Heart left ventricle (tissue), 16 donors: ENCODE measurements around the gene FGF14. TPM values are rescaled to one million over a fixed set of nuclear protein-coding genes. Genes with fewer than 3 reads are reported as not detected.

Experiments
- ATAC-seq, 4 donors: fragments of 200-7000 bp; cut with Tn5 transposase; one replicate each; pipeline ENCODE4 v1.9.1; 2020 to 2022; ENCODE audit warnings: moderate library complexity in 4 of 4, mild to moderate bottlenecking in 3 of 4, moderate number of reproducible peaks in 1 of 4
- DNase-seq, 5 donors: peaks; one replicate each; pipeline ENCODE4 v3.0.0-alpha.2; 2020
- H3K27ac ChIP-seq, 12 donors: fragments of 200-600 bp; sonication (generic) in 4 of 12; one replicate each; pipeline versions ENCODE4 v1.5.0 to v1.8.0; 2016 to 2022; ENCODE audit warnings: mild to moderate bottlenecking in 2 of 12
- H3K27me3 ChIP-seq, 9 donors: fragments of 200-600 bp; sonication (generic) in 2 of 9; one replicate each; pipeline versions ENCODE4 v1.5.1 to v1.8.0; 2016 to 2022; ENCODE audit warnings: mild to moderate bottlenecking in 3 of 9
- H3K36me3 ChIP-seq, 9 donors: fragments of 200-600 bp; sonication (generic) in 2 of 9; one replicate each; pipeline versions ENCODE4 v1.5.0 to v1.8.0; 2018 to 2022; ENCODE audit warnings: mild to moderate bottlenecking in 2 of 9
- H3K4me1 ChIP-seq, 12 donors: fragments of 200-600 bp; sonication (generic) in 4 of 12; one replicate each; pipeline versions ENCODE4 v1.5.0 to v1.8.0; 2016 to 2022; ENCODE audit warnings: mild to moderate bottlenecking in 3 of 12
- H3K4me3 ChIP-seq, 12 donors: fragments of 200-600 bp; sonication (generic) in 4 of 12; one replicate each; pipeline versions ENCODE4 v1.5.0 to v1.8.0; 2017 to 2022; ENCODE audit warnings: mild to moderate bottlenecking in 9 of 12, moderate library complexity in 4 of 12
- H3K9me3 ChIP-seq, 12 donors: fragments of 200-600 bp; sonication (generic) in 4 of 12; one replicate each; pipeline versions ENCODE4 v1.5.0 to v1.8.0; 2016 to 2022; ENCODE audit warnings: mild to moderate bottlenecking in 1 of 12
- POLR2A ChIP-seq, 2 donors: fragments of 450-650 bp; IDR thresholded peaks; one replicate each; pipeline ENCODE4 v1.6.1; 2017; ENCODE audit warnings: antibody characterized with exemption in 2 of 2, mild to moderate bottlenecking in 2 of 2, moderate library complexity in 2 of 2
- WGBS, 4 donors: extraction: QIAGEN DNeasy Blood & Tissue Kit in 2 of 4; methylation state at CpG; one replicate each; pipeline versions ENCODE4 v1.1.5 to v1.1.7; 2013 to 2018; 5-methylcytosine and 5-hydroxymethylcytosine counted together
- intact Hi-C, 10 donors: fragments of 100-400 bp; cut with DNase I; formaldehyde crosslinking; loops; one replicate each; pipeline versions ENCODE4 v1.11.1 to v1.14.2; 2022
- polyA plus RNA-seq, 2 donors: library from polyadenylated mRNA; stranded (reverse); fragments of 200-250 nt; gene quantifications; one replicate each; pipeline ENCODE4 v1.2.3, GENCODE V29; 2013
- total RNA-seq, 9 donors: library from RNA; depleted of rRNA in 2 of 9; stranded (reverse); fragments of >200 nt in 2 of 9; fragmentation: NEBNext Ultra II Directional in 3 of 9; extraction: Animal tissue kit (Norgen Biotek cat#: 25700) in 3 of 9; gene quantifications; one replicate each; pipeline versions ENCODE4 v1.1.0 to v1.2.4, GENCODE V29; 2016 to 2023
- TF ChIP-seq, protein P1 (sequence below), 12 donors: fragments of 200-600 bp; sonication (generic) in 4 of 12; IDR thresholded peaks; one replicate each; pipeline versions ENCODE4 v1.5.0 to v1.8.0; 2018 to 2022; ENCODE audit warnings: antibody characterized with exemption in 12 of 12, mild to moderate bottlenecking in 5 of 12
- donor health status: ischemic (EF 13 %, LVEDD 7.1; RV severe dilation, severe dysfunction).
- donor health status: healthy with polysubstance abuse.
- donor health status: DM: no; HTN: yes; CAD: no.
- donor health status: DM: no; HTN: no; CAD: no.
- donor health status: ischemic (EF 25% LVEDD 6.9; RV normal size, moderate dysfunction).
- donor health status: ischemic (EF 25% LVEDD 5.7; RV mildly dilated, moderate dysfunction).
- donor health status: healthy.
- donor health status: DM: yes; HTN: yes; CAD: no.
- donor health status: ischemic (EF 35%, LVEDD 5.7; RV mildly dilated, moderate dysfunction).
- donor health status: nonischemic (EF 11% LVEDD 7.7; RV severe dilation, severe dysfunction).
- donor health status: DM: yes; HTN: yes; CAD: no.
- donor health status: PGD.
- donor health status: ischemic (EF 29% LVEDD 5.4; RV normal size, mild dysfunction).
- donor health status: nonischemic (EF 23%, LVEDD 6.1; RV moderate dilation, normal function).

FGF14 gene
- total and polyA plus RNA-seq, 11 donors: 0.14 to 6.3 (median 3.9) TPM

GRCh38 chr13:102042746-102043145 lies 359.1 kb downstream of the FGF14 start:
- no peaks in the 10 kb centered on the region for H3K4me1 ChIP-seq
- H3K4me3 ChIP-seq: no peak overlapping the region
- H3K36me3 ChIP-seq: no peaks in the 10 kb centered on the region
- peaks cover 0 to 1% (median 0%) of the 10 kb centered on the region in 12 donors for H3K9me3 ChIP-seq
- TF ChIP-seq, protein P1, sequence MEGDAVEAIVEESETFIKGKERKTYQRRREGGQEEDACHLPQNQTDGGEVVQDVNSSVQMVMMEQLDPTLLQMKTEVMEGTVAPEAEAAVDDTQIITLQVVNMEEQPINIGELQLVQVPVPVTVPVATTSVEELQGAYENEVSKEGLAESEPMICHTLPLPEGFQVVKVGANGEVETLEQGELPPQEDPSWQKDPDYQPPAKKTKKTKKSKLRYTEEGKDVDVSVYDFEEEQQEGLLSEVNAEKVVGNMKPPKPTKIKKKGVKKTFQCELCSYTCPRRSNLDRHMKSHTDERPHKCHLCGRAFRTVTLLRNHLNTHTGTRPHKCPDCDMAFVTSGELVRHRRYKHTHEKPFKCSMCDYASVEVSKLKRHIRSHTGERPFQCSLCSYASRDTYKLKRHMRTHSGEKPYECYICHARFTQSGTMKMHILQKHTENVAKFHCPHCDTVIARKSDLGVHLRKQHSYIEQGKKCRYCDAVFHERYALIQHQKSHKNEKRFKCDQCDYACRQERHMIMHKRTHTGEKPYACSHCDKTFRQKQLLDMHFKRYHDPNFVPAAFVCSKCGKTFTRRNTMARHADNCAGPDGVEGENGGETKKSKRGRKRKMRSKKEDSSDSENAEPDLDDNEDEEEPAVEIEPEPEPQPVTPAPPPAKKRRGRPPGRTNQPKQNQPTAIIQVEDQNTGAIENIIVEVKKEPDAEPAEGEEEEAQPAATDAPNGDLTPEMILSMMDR (IDR thresholded peaks at IDR 0.05): no peak
- no peak for TF ChIP-seq POLR2A (IDR thresholded peaks at IDR 0.05)
- no peaks in the 10 kb centered on the region for H3K27me3 ChIP-seq
- intact Hi-C loops: no loop called here
- 40 to 73% (median 51%) methylated on average over 4 of the region's 4 CpGs for WGBS, 4 donors
- ATAC-seq (no peak), DNase-seq (no peak)
- no peak overlapping the region for H3K27ac ChIP-seq

DNA sequence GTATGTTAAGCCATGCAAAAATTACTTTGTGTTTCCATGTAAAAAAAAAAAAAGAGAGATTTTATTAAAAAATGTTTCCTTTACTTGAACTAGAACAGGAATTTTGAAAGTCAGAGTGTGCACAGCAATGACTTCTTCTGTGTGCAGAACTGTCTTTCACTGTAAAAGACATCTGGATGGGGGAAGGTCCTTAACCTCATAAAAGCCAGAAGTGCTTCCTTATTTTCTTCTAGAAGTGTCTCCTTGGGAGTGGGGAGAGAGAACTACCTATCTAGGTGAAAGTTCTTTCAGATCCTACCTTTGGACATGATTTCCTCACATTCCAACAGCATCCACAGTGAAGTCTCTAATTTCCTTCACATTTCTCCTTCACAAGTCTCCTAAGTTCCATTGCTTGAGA lies 360.3 kb downstream of the FGF14 start:
- ATAC-seq (no peak), DNase-seq (no peak)
- H3K4me1 ChIP-seq: no peaks in the 10 kb centered on the region
- H3K9me3 ChIP-seq: peaks cover 0 to 9% (median 0%) of the 10 kb centered on the region in 12 donors
- H3K27me3 ChIP-seq: no peaks in the 10 kb centered on the region
- no peak overlapping the region for H3K4me3 ChIP-seq
- H3K27ac ChIP-seq: no peak overlapping the region
- no peaks in the 10 kb centered on the region for H3K36me3 ChIP-seq
- intact Hi-C loops: no loop called here
- TF ChIP-seq POLR2A (IDR thresholded peaks at IDR 0.05): no peak
- TF ChIP-seq, protein P1 (IDR thresholded peaks at IDR 0.05): no peak

DNA sequence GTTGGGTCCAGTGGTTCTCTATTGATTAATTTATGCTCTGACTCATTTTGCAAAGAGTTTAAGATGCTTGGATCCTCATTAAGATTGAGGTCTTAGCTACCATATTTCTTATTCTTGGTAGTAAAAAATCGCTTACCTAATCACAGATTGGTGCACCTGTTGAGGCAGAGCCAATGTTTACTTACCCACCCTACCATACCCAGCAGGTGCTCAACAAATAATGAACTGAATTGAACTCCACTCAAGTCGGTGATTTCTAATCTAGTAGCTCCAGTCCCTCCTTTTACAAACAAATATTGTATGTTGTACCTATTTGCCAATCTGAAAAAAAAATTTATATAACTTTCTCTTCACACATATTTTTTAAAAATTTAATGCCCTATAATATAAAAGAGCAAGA lies 361.0 kb downstream of the FGF14 start:
- ATAC-seq (no peak), DNase-seq (no peak)
- peaks cover 0 to 9% (median 0%) of the 10 kb centered on the region in 12 donors for H3K9me3 ChIP-seq
- H3K27me3 ChIP-seq: no peaks in the 10 kb centered on the region
- no peak for TF ChIP-seq POLR2A (IDR thresholded peaks at IDR 0.05)
- TF ChIP-seq, protein P1 (IDR thresholded peaks at IDR 0.05): no peak
- no peak overlapping the region for H3K4me3 ChIP-seq
- H3K4me1 ChIP-seq: no peaks in the 10 kb centered on the region
- intact Hi-C loops: no loop called here
- no peak overlapping the region for H3K27ac ChIP-seq
- WGBS, 4 donors: 62 to 68% (median 63%) methylated on average over 2 of the region's 2 CpGs
- H3K36me3 ChIP-seq: no peaks in the 10 kb centered on the region

GRCh38 chr13:102039264-102039663 lies 362.6 kb downstream of the FGF14 start:
- no peak overlapping the region for H3K4me3 ChIP-seq
- DNase-seq (peak in 4 of 5 donors; percentile 24 to 35 (median 29)), ATAC-seq (peak; percentile 53 to 88 (median 74))
- H3K4me1 ChIP-seq: no peaks in the 10 kb centered on the region
- peak overlapping the region in 4 of 12 donors; percentile 17 to 49 (median 32) for H3K27ac ChIP-seq
- intact Hi-C loops: no loop called here
- WGBS, 4 donors: 51 to 73% (median 61%) methylated on average over 7 of the region's 7 CpGs
- H3K36me3 ChIP-seq: no peaks in the 10 kb centered on the region
- no peaks in the 10 kb centered on the region for H3K27me3 ChIP-seq
- peaks cover 0 to 9% (median 0%) of the 10 kb centered on the region in 12 donors for H3K9me3 ChIP-seq
- TF ChIP-seq, protein P1 (IDR thresholded peaks at IDR 0.05): no peak
- TF ChIP-seq POLR2A (IDR thresholded peaks at IDR 0.05): no peak
